ENCODE data around the gene ERG28. TPM values are rescaled to one million over a fixed set of nuclear protein-coding genes. Genes with fewer than 3 reads are reported as not detected.
"Not testable (repeated sequence)": the region's sequence is repeated elsewhere in the genome, so short reads cannot be mapped to it uniquely, and the experiment has no call there.

Gene ERG28
- total and polyA plus RNA-seq, 2 donors (not counting 3 experiments of a cell fraction or from before 2014, with no cell fraction given), result 31.9 to 46.0 TPM

GRCh38 chr14:75601061-75601460, 59.6 kb downstream of the ERG28 start:
- POLR2A ChIA-PET; H3K9ac ChIP-seq (replicated peaks; ENCODE audit: extremely low read depth, insufficient read depth, low read length); H3K4me2 ChIP-seq (ENCODE audit: insufficient read depth, low read length); dilution Hi-C loops (cut with MboI; ENCODE audit: extremely low pct_ligation_motif_present, low sequenced_read_pairs); H4K20me1 ChIP-seq (replicated peaks; ENCODE audit: control insufficient read depth, extremely low read depth, insufficient read depth, low read length); H2AFZ ChIP-seq (ENCODE audit: low read depth, low read length); BruUV-seq (replicated peaks); CTCF ChIA-PET; H3K9me3 ChIP-seq (replicated peaks; ENCODE audit: control insufficient read depth, insufficient read depth, low read length); H3K4me3 ChIP-seq (replicated peaks in 1 of 3; ENCODE audit: insufficient read depth in 1 of 3, low read depth in 1 of 3, low read length in 3 of 3); intact Hi-C loops (cut with micrococcal nuclease); DNase-seq (ENCODE audit: low read depth, low spot score); FAIRE-seq; H3K27ac ChIP-seq (ENCODE audit: insufficient read depth, low read depth, low read length); H3K79me2 ChIP-seq (ENCODE audit: control insufficient read depth, insufficient read depth, low read length); H3K36me3 ChIP-seq (ENCODE audit: control insufficient read depth in 2 of 2, extremely low read depth in 1 of 2, insufficient read depth in 2 of 2, low read length in 2 of 2); H3K9me1 ChIP-seq (replicated peaks; ENCODE audit: control insufficient read depth, extremely low read depth, insufficient read depth, low read length): not testable (repeated sequence)
- H3K27me3 ChIP-seq (ENCODE audit: control insufficient read depth in 2 of 2, insufficient read depth in 2 of 2, low read length in 2 of 2), result peaks cover 12 to 21% of the 10 kb centered on the region in 2 experiments
- H3K4me1 ChIP-seq (ENCODE audit: control insufficient read depth, extremely low read depth, insufficient read depth, low read length), result peaks cover 14% of the 10 kb centered on the region

GRCh38 chr14:75600100-75600499, 60.6 kb downstream of the ERG28 start:
- CTCF ChIA-PET, result not testable (repeated sequence)

More at GRCh38 chr14:75600100-75600499, 60.6 kb downstream of the ERG28 start:
- H3K36me3 ChIP-seq (ENCODE audit: control insufficient read depth in 2 of 2, extremely low read depth in 1 of 2, insufficient read depth in 2 of 2, low read length in 2 of 2); DNase-seq (ENCODE audit: low read depth, low spot score); H3K4me3 ChIP-seq (replicated peaks in 1 of 3; ENCODE audit: insufficient read depth in 1 of 3, low read depth in 1 of 3, low read length in 3 of 3); POLR2A ChIA-PET; H3K4me2 ChIP-seq (ENCODE audit: insufficient read depth, low read length); H3K9me3 ChIP-seq (replicated peaks; ENCODE audit: control insufficient read depth, insufficient read depth, low read length); H3K9me1 ChIP-seq (replicated peaks; ENCODE audit: control insufficient read depth, extremely low read depth, insufficient read depth, low read length); BruUV-seq (replicated peaks); dilution Hi-C loops (cut with MboI; ENCODE audit: extremely low pct_ligation_motif_present, low sequenced_read_pairs); H3K9ac ChIP-seq (replicated peaks; ENCODE audit: extremely low read depth, insufficient read depth, low read length); H4K20me1 ChIP-seq (replicated peaks; ENCODE audit: control insufficient read depth, extremely low read depth, insufficient read depth, low read length); H3K79me2 ChIP-seq (ENCODE audit: control insufficient read depth, insufficient read depth, low read length); FAIRE-seq; intact Hi-C loops (cut with micrococcal nuclease); H3K27ac ChIP-seq (ENCODE audit: insufficient read depth, low read depth, low read length); H3K4me1 ChIP-seq (ENCODE audit: control insufficient read depth, extremely low read depth, insufficient read depth, low read length); H2AFZ ChIP-seq (ENCODE audit: low read depth, low read length): not testable (repeated sequence)
- peaks cover 12 to 24% of the 10 kb centered on the region in 2 experiments for H3K27me3 ChIP-seq (ENCODE audit: control insufficient read depth in 2 of 2, insufficient read depth in 2 of 2, low read length in 2 of 2)

Small RNA genes lying within 50 kb of the gene (small RNA-seq; reads per million reads assigned to genes)
- gene RNA5SP387 (ENCODE audit: insufficient read depth, insufficient read length, low read depth, low replicate concordance), result not detected

Other genes starting within 250 kb of the ERG28 start
- gene JDP2, start 232.9 kb downstream of the ERG28 start, total RNA-seq, result 10.6 and 10.8 TPM in 2 replicates
- 3.2 and 3.3 TPM in 2 replicates for gene JDP2, start 232.9 kb downstream of the ERG28 start, polyA plus RNA-seq
- gene BATF, start 138.4 kb downstream of the ERG28 start, total RNA-seq, result not detected in 2 replicates
- not detected in 2 replicates for gene BATF, start 138.4 kb downstream of the ERG28 start, polyA plus RNA-seq
- gene FLVCR2, start 82.3 kb downstream of the ERG28 start, total RNA-seq, result 4.9 and 9.1 TPM in 2 replicates
- gene FLVCR2, start 82.3 kb downstream of the ERG28 start, polyA plus RNA-seq, result 1.4 and 1.8 TPM in 2 replicates
- gene TTLL5, start 370 bp upstream of the ERG28 start, total RNA-seq, result 70.0 and 93.6 TPM in 2 replicates
- 29.3 and 33.2 TPM in 2 replicates for gene TTLL5, start 370 bp upstream of the ERG28 start, polyA plus RNA-seq